Natural killer cell treated with Interleukin-12 subunit alpha and Interleukin-12 subunit beta and Interleukin-15 and Interleukin-18, amount 100 ng/mL, for 72 hours (primary cell): Measurements from ENCODE around the gene MAP3K2. TPM values are rescaled to one million over a fixed set of nuclear protein-coding genes. Genes with fewer than 3 reads are reported as not detected.

Source experiments
- ATAC-seq, 2 donors: fragments of 150-1000 bp; cut with Tn5 transposase in 1 of 2; sonication (Bioruptor Pico), chemical (Tn5 transposase) in 1 of 2; 2 replicates each; pipeline ENCODE4 v1.10.0; 2021
- DNase-seq: peaks from one replicate; pipeline ENCODE4 v3.0.0; 2022; ENCODE audit warnings: low spot score
- H3K27ac Mint-ChIP-seq, 2 donors: 1 replicate in 1 of 2; 2 replicates in 1 of 2; pipeline ENCODE4 v1.8.0; 2022; ENCODE audit warnings: mixed read lengths in 2 of 2, mild to moderate bottlenecking in 1 of 2, moderate library complexity in 1 of 2
- H3K27me3 Mint-ChIP-seq, 2 donors: 1 replicate in 1 of 2; 2 replicates in 1 of 2; pipeline ENCODE4 v1.8.0; 2022; ENCODE audit warnings: mixed read lengths in 2 of 2
- H3K36me3 Mint-ChIP-seq: one replicate; pipeline ENCODE4 v1.8.0; 2022; ENCODE audit warnings: mixed read lengths
- H3K4me1 Mint-ChIP-seq, 2 donors: 1 replicate in 1 of 2; 2 replicates in 1 of 2; pipeline ENCODE4 v1.8.0; 2022; ENCODE audit warnings: low read depth in 2 of 2, mixed read lengths in 2 of 2, mild to moderate bottlenecking in 1 of 2
- H3K4me3 Mint-ChIP-seq: one replicate; pipeline ENCODE4 v1.8.0; 2022; ENCODE audit warnings: mixed read lengths
- H3K9me3 Mint-ChIP-seq: 2 replicates; pipeline ENCODE4 v1.8.0; 2022; ENCODE audit warnings: mixed read lengths
- total RNA-seq, 2 donors: library from RNA; stranded (reverse); gene quantifications; one replicate each; pipeline ENCODE4 v1.2.3, GENCODE V29; 2022

Gene MAP3K2
- total RNA-seq, 2 donors from 2014 or later: 59.0 to 64.6 TPM

DNA sequence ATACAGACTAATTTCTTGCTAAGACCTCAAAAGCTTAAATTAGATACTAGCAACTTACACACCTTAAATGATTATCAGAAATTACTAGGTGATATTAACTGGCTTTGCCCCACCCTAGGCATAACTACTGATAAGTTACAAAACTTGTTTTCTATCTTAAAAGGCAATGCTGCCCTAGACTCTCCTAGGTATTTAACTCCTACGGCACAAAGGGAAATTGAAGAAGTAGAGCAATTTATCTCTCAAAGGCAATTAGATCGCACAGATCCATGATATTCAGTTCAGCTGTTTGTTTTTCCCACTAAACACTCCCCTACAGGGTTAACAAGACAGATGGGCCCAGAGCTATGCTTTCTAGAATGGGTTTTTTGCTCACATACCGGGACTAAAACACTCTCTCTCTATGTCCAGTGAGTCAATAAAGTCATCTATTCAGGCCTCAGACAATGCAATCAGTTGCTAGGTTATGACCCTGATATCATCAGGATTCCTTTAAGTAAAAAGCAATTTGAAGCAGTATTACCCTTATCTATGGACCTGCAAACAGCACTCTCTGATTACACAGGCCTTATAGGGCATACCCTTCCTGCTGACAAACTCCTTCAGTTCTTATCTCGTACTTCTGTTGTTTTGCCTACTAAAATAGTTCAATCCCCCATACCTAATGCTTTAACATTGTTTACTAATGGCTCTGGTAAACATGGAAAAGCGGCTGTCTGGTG lies 14.3 kb downstream of the MAP3K2 start:
- Mint-ChIP-seq H3K4me3 (no peak overlapping the region), H3K9me3 (peaks cover 4% of the 10 kb centered on the region), H3K27ac (no peak overlapping the region), H3K36me3 (peaks cover 6% of the 10 kb centered on the region), H3K27me3 (no peaks in the 10 kb centered on the region), H3K4me1 (peaks cover 34 to 51% of the 10 kb centered on the region in 2 donors)
- ATAC-seq (no peak), DNase-seq (no peak)

DNA sequence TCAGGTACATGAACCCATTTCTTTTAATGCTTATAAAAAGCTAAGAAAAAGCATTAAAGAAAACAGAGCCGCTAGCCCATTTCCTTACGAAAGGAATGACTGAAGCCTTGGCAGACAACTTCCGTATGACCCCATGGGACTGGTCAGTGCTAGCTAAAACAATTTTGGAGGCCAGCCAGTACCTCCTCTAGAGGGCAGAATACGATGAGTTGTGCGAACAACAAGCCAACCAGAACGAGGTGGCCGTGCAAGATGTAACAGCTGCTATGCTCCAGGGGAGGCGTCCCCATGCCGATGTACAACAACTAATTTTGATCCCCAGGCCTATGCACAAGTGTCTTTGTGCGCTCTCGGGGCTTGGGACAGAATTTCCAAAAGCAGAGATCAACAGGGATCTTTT lies 16.7 kb downstream of the MAP3K2 start:
- Mint-ChIP-seq H3K4me3 (no peak overlapping the region), H3K27ac (no peak overlapping the region), H3K27me3 (no peaks in the 10 kb centered on the region), H3K4me1 (peaks cover 33 to 44% of the 10 kb centered on the region in 2 donors), H3K36me3 (peaks cover 6% of the 10 kb centered on the region), H3K9me3 (peaks cover 4% of the 10 kb centered on the region)
- ATAC-seq (no peak), DNase-seq (no peak)

DNA sequence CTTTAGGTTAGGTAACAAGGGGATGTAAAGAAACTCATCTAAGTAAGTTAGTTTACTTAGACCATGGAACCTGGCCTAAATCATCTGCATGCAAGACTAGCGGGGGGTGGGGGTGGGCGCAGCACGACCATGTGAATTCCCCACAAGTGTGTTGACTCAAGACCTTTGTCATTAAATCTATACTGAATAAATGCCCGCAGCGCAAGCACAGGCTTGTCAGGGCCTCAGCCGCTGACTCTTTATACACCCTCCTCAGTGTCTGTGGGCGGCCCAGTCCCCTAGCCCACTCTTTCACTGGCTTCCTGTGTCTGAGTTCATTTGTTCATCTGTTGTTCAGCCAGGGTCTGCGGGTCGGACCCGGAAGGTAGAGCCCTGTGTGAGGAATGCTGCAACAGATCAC lies 17.8 kb downstream of the MAP3K2 start:
- Mint-ChIP-seq H3K36me3 (no peaks in the 10 kb centered on the region), H3K9me3 (peaks cover 4% of the 10 kb centered on the region), H3K4me3 (no peak overlapping the region), H3K27me3 (no peaks in the 10 kb centered on the region), H3K4me1 (peaks cover 37 to 47% of the 10 kb centered on the region in 2 donors), H3K27ac (no peak overlapping the region)
- DNase-seq (no peak), ATAC-seq (no peak)

DNA sequence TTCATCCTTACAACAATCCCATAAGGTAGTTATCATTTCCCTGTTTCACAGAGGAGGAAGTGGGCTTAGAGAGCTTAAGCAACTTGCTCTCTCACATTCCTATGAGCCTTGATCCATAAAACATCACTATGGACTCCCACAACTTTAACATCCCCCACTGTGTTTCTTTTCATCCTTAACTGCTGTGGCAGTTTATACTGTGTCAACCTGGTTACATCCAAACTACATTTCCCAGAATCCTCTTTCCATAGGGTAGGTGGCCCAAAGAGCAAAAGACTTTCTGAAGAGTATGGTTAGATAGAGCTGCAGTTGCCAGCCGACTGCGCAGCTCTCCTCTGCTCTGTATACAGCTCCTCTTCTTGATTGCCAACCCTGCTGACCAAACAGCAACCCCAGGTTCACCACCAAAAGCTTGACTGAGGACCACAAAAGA lies 22.5 kb downstream of the MAP3K2 start:
- Mint-ChIP-seq H3K9me3 (no peaks in the 10 kb centered on the region), H3K27ac (no peak overlapping the region), H3K36me3 (no peaks in the 10 kb centered on the region), H3K27me3 (no peaks in the 10 kb centered on the region), H3K4me1 (peaks cover 33 to 44% of the 10 kb centered on the region in 2 donors), H3K4me3 (no peak overlapping the region)
- no peak for DNase-seq
- peak in 1 of 2 donors; percentile 53 for ATAC-seq

DNA sequence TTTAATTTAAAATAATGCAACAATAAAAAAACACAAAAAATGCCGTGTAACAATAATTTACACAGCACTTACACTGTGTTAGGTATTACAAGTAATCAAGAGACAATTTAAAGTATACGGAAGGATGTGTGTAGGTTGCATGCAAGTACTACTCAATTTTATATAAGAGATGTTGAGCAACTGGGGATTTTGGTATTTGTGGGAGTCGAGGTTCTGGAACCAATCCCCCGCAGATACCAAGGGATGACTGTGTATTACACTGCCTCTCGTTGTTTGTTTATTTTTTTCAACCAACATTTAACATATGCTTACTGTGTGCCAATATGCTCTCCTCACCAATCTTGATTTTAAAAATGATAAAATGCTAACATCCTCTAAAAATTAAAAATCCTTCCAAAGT lies 24.8 kb downstream of the MAP3K2 start:
- Mint-ChIP-seq H3K27ac (no peak overlapping the region), H3K9me3 (no peaks in the 10 kb centered on the region), H3K27me3 (no peaks in the 10 kb centered on the region), H3K4me3 (no peak overlapping the region), H3K4me1 (peaks cover 37 to 56% of the 10 kb centered on the region in 2 donors), H3K36me3 (no peaks in the 10 kb centered on the region)
- DNase-seq (no peak), ATAC-seq (no peak)

DNA sequence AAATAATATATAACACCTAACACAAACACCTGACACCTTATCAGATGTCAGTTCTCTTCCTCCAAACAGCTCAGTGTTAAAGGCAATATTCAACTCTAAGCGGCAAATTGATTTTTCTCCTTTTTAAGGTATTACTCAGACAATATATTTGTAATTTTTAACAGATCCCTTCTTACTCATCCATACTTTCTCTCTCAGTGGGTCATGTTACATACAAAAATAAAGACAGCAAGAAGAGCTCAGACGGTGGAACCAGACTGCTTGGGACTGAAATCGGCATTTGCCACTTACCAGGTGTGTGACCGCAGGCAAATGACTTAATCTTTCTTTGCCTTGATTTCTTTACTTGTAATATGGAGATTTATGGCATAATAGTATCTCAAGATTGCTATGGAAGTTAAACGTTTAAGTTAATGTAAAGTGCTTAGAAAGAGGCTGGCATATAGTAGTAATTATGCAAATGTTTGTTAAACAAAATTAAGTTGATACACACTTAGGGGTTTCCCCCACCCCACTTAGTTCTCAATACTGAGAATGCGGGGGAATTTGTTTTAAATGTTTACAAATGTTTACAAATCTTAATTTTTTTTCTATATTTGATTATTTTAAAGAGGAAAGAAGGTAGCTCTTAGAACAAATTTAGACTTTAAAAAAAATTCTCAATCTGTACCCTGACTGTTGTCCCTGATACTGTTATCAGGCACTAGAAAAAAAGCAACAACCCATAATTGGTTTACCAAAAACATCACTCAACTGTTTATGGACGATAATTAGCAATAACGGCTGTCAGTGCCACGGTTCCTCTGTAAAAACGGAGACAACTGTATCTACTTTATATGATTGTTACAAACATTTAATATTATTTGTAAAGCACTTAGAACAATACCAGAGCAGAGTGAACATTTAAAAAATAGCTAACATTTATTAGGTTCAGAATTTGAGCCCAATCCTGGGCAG lies 25.6 kb downstream of the MAP3K2 start:
- Mint-ChIP-seq H3K9me3 (no peaks in the 10 kb centered on the region), H3K27ac (no peak overlapping the region)
- no peak for DNase-seq

DNA sequence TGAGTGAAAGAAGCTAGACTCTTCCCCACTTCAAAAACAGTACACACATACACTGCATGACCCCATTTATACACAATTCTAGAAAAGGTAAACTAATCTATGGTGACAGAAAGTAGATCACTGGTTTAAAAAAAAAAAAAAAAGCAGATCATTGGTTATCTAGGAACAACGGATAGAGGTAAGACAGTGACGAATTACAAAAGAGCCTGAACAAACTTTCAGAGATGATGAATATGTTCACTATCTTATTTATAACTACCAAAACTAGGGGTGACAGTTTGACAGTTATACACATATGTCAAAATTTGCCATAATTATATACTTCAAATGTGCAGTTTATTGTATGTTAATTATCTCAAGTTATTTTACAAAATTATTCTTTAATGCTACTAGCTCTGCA lies 27.5 kb downstream of the MAP3K2 start:
- Mint-ChIP-seq H3K27ac (no peak overlapping the region), H3K4me3 (no peak overlapping the region), H3K9me3 (no peaks in the 10 kb centered on the region), H3K4me1 (peaks cover 37 to 47% of the 10 kb centered on the region in 2 donors), H3K27me3 (no peaks in the 10 kb centered on the region), H3K36me3 (no peaks in the 10 kb centered on the region)
- ATAC-seq (no peak), DNase-seq (no peak)

More for the DNA sequence above, 25.6 kb downstream of the MAP3K2 start:
- Mint-ChIP-seq H3K4me3 (no peak overlapping the region), H3K27me3 (no peaks in the 10 kb centered on the region), H3K36me3 (no peaks in the 10 kb centered on the region), H3K4me1 (peaks cover 35 to 57% of the 10 kb centered on the region in 2 donors)
- ATAC-seq: no peak

DNA sequence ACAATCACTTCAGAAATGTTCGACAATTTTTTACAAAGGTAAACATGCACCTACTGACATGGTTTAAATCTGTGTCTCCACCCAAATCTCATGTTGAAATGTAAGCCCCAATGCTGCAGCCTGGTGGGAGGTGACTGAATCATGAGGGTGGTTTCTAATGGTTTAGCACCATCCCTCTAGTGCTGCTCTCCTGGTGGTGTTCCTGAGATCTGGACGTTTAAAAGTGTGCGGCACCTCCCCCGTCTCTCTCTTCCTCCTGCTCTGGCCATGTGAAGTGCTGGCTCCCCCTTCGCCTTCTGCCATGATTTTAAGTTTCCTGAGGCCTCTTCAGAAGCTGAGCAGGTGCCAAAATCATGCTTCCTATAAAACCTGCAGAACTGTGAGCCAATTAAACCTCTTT lies 28.3 kb downstream of the MAP3K2 start:
- Mint-ChIP-seq H3K4me3 (no peak overlapping the region), H3K9me3 (no peaks in the 10 kb centered on the region), H3K27ac (no peak overlapping the region), H3K4me1 (peaks cover 38 to 46% of the 10 kb centered on the region in 2 donors), H3K27me3 (no peaks in the 10 kb centered on the region), H3K36me3 (no peaks in the 10 kb centered on the region)
- DNase-seq (no peak), ATAC-seq (no peak)

DNA sequence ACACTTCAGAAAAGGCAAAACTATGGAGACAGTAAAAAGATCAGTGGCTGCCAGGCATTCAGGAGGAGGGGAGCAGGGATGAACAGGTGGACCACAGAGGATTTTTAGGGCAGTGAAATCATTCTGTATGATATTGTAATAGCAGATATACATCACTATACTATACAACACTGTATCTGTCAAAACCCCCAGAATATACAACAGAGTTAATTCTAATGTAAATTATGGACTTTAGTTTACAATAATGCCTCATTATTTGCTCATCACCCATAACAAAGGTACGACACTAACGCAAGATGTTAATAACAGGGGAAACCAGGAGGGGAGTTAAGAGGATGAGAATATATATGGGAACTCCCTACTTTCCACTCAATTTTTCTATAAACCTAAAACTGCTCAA lies 28.8 kb downstream of the MAP3K2 start:
- Mint-ChIP-seq H3K27ac (no peak overlapping the region), H3K36me3 (no peaks in the 10 kb centered on the region), H3K4me1 (peaks cover 36 to 43% of the 10 kb centered on the region in 2 donors), H3K27me3 (no peaks in the 10 kb centered on the region), H3K9me3 (no peaks in the 10 kb centered on the region), H3K4me3 (no peak overlapping the region)
- DNase-seq (no peak), ATAC-seq (no peak)

DNA sequence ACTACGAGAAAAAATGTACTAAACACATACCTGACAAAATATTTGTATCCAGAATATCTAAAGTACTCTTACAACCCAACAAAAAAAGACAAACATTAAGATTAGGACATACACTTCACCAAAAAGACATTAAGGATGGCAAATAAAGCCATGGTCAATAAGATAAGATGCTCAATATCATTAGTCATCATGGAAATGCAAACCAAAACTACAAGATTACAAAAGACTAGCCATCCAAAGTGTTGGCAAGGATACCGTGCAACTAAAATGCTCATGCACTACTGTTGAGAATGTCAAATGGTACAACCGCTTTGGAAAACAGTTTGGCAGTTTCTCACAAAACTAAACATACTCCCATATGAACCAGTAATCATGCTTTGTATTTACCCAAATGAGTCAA lies 29.7 kb downstream of the MAP3K2 start:
- no peak overlapping the region for H3K4me3 Mint-ChIP-seq
- H3K4me1 Mint-ChIP-seq: peaks cover 31 to 35% of the 10 kb centered on the region in 2 donors
- H3K27me3 Mint-ChIP-seq: no peaks in the 10 kb centered on the region
- no peaks in the 10 kb centered on the region for H3K9me3 Mint-ChIP-seq
- DNase-seq: no peak
- H3K36me3 Mint-ChIP-seq: no peaks in the 10 kb centered on the region
- H3K27ac Mint-ChIP-seq: no peak overlapping the region
- ATAC-seq: no peak

DNA sequence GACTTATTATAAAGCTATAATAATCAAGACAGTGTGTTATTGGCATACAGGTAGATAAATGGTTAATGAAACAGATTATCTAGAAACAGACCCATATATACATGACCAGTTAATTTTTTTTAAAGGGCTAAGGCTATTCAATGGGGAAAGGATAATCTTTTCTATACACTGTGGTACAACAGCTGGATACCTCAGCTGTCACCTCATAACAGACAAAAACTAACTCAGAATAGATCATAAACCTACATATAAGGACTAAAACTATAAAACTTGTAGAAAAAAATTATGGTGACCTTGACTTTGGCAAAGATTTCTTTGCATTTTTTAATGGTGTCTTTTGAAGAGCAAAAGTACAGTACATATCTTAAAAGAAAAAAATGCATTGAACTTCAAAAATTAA lies 30.2 kb downstream of the MAP3K2 start:
- Mint-ChIP-seq H3K4me3 (no peak overlapping the region), H3K9me3 (no peaks in the 10 kb centered on the region), H3K27me3 (no peaks in the 10 kb centered on the region), H3K4me1 (peaks cover 31 to 35% of the 10 kb centered on the region in 2 donors), H3K36me3 (no peaks in the 10 kb centered on the region), H3K27ac (no peak overlapping the region)
- ATAC-seq (no peak), DNase-seq (no peak)

DNA sequence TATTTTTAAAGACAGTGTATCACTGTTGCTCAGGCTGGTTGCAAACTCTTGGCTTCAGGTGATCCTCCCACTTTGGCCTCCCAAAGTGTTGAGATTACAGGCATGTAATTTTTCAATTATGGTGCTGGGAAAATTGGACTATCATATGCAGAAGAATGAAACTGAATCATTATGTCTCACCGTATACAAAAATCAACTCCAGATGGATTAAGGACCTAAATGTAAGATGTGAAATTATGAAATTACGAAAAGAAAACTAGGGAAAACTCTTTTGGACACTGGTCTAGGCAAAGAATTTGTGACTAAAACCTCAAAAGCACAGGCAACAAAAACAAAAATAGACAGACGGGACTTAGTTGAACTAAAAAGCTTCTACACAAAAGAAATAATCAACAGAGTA lies 31.2 kb downstream of the MAP3K2 start:
- ATAC-seq (no peak), DNase-seq (no peak)
- Mint-ChIP-seq H3K27me3 (no peaks in the 10 kb centered on the region), H3K4me3 (no peak overlapping the region), H3K36me3 (no peaks in the 10 kb centered on the region), H3K4me1 (peaks cover 32 to 39% of the 10 kb centered on the region in 2 donors), H3K9me3 (no peaks in the 10 kb centered on the region), H3K27ac (no peak overlapping the region)

DNA sequence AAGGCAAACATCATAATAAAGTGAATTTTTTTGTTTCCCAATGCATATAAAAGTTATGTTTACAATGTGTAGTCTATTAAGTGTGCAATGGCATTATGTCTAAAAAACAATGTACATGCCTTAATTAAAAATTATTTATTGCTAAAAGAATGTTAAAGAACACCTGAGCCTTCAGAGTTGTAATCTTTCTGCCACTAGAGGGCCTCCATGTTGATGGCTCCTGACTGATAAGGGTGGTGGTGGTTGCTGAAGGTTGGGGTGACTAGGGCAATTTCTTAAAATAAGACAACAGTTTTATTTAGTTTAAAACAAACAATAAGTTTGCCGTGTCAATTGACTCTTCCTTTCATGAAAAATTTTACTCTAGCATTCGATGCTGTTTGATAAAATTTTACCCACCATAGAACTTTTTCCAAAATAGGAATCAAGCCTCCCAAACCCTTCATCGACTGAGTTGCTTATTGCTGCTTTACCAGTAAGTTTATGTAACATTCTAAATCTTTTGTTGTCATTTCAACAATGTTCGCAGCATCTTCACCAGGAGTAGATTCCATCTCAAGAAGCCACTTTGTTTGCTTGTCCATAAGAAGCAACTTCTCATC lies 32.3 kb downstream of the MAP3K2 start:
- ATAC-seq (no peak), DNase-seq (no peak)
- H3K9me3 Mint-ChIP-seq: no peaks in the 10 kb centered on the region
- H3K27ac Mint-ChIP-seq: no peak overlapping the region
- no peaks in the 10 kb centered on the region for H3K36me3 Mint-ChIP-seq
- H3K4me3 Mint-ChIP-seq: no peak overlapping the region
- peaks cover 32 to 41% of the 10 kb centered on the region in 2 donors for H3K4me1 Mint-ChIP-seq
- H3K27me3 Mint-ChIP-seq: no peaks in the 10 kb centered on the region
